GM19455 (cell line): ENCODE data around the gene CTSH.

Experiments
- ATAC-seq: cut with Tn5 transposase; IDR thresholded peaks from one replicate; pipeline ENCODE4 v1.9.1; 2021; ENCODE audit not compliant: unreplicated experiment

The CTSH gene, protein sequence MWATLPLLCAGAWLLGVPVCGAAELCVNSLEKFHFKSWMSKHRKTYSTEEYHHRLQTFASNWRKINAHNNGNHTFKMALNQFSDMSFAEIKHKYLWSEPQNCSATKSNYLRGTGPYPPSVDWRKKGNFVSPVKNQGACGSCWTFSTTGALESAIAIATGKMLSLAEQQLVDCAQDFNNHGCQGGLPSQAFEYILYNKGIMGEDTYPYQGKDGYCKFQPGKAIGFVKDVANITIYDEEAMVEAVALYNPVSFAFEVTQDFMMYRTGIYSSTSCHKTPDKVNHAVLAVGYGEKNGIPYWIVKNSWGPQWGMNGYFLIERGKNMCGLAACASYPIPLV

DNA sequence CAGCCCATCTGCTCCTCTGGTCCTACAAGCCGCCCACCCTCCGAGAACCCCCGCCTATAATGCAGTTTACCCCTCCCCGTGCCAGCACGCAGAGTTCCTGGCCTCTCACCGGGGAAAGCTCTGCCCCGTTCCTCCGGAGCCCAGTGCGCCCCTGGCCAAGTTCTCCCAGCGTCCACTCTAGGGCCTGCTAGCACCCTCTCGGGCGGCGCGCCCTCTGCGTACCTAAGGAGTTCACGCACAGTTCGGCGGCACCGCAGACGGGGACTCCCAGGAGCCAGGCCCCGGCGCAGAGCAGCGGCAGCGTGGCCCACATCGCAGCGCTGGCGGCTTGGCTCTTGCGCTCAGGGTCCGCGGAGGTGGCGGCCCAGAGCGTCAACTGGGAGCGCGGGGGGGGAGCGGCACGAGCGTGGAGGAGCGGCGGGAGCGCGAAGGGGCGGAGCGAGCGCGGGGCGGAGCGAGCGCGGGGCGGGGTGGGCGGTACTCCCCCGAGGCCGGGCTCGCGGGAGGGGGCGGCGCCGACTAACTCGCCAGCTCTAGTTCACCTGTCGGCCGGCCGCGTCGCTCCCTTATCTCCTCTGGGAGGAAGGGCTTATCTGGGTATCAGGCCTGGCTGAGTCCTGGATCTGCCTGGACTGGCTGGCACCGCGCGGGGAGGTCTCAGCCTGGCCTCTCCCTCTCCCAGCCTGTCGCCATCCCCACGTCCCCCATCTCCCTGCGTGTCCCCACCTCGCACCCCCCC is at the start of gene CTSH:
Gene CTSH (minus strand): TSS at position 378 of the 739 bp plus-strand sequence. CDS start 65 bp downstream, at position 313.
- ATAC-seq, result peak; percentile 61

DNA sequence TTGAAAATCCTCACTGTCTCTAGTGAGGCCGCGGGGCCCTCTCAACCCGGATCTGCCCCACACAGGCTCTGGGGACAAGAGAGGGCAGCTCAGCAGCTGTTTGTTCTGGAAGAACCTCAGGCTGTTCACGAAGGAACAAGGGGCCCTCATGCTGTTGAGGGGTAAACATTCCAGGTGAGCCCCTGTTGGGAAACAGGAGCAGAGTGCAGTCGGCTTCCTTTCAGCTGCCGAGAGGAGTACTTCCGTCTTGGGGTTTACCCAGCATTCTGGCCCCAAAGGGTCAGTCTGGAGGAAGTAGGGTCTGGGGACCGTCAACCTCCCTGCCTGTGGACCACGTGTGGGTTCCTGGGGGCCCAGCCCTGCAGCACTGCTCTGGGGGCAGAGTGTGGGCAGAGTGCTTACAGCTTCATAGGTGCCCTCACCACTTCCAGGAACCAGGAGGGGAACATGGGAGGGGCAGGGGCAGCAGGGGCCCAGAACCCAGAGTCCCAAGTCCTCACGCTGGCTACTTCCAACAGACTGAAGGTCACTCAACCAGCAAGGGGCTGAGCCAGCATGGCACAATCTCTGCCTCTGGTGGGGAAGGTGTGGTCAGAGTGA is 49.2 kb upstream of the CTSH start:
- no peak for ATAC-seq

DNA sequence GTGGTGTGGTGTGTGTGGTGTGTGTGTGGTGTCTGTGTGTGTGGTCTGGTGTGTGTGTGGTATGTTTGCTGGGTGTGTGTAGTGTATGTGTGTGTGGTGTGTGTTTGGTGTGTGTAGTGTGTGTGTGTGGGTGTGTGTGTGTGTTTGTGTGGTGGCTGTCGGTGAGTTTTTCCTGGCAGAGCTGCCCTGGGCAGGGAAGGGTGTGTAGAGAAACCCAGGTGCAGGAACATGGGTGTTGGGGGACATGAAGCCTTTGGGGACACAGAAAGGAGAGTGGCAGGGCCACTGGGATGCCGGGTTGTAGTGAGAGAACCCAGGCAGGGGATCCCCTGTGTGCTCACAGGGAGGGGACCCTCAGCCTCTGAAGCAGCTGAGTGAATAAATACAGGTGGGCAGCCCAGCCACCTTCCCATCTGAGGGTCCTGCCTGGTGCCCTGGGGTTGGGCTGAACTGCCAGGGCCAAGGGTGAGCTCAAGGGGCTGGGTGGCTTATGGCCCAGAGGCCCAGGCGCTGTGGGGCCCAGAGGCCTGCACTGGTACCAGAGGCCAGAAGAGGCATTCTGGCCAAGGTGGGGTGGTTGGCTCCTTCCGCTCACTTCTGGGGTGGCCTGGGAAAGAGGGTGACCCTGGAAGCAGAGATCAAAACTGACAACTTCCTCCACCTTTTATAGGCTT is 48.5 kb upstream of the CTSH start:
- ATAC-seq, result no peak

DNA sequence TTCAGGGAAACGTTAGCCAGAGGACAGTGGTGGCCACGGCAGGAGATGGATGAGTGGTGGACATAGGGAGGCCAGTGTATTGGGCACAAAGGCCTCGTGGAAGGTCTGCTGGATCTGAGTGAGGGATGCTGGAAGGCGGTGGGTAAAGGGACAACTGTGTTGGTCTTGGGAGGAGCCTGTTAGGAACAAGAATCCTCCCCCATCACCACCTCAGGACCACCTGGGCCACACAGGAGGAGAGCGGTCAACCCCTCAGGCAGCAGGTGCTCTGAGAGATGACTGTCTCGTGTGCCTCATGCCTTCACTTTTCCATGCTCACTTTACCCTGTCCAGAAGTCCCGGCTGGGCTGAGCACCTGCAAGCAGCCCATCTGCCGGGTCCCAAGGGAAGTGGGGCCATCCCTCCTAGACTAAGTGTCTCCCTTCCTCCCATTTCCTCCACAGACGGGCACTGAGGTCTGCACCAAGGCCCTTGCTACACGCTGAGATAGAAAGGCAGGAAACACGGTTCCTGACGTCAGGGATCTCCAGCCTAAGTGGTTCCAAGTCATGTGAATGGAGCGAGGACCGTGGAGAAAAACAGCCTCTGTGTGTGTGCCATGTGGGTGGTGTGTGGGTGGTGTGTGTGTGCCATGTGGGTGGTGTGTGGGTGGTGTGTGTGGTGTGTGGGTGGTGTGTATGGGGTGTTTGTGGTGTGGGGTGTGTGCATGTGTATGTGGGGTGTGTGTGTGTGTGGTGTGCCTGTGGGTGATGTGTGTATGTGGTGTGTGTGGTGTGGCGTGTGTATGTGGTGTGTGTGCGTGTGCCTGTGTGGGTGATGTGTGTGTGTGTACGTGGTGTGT is 47.8 kb upstream of the CTSH start:
- ATAC-seq, result no peak

DNA sequence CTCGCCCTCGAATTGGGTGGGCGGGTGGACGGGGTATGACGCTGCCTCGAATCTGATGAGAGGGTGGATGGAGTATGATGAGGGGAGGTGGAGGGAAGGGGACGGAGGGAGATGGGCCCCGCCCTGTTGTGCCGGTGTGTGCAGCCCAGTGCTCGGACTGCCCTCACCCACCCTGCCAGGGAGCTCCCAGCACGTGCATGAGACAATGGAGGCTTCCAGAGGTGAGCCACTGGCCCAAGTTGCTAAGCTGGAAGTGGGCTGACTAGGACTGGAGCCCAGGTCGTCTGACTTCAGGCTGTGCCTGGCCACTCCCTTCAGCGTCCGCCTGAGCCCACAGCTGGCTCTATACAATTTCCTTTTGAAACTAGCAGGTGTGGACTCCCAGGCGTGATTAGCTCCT is 47.0 kb upstream of the CTSH start:
- no peak for ATAC-seq

DNA sequence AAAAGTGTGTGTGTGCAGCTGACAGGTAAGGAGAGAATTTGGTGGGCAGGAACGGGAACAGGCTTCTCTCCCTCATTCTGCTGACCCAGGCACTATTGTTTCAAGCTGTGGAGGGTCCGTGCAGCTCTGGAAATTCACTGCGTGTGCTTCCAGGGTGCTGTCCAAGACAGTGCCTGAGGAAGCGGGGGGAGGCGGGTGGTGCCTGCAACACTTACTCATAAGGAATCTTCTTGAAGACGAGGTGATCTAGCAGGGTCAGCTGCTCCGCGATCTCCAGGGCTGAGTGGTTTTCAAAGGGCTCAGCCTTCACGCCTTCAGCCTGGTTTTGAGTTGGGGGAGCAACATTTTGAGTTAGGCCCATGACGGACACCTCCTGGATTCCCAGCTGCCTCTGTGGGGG is 46.6 kb upstream of the CTSH start:
- ATAC-seq, result no peak

DNA sequence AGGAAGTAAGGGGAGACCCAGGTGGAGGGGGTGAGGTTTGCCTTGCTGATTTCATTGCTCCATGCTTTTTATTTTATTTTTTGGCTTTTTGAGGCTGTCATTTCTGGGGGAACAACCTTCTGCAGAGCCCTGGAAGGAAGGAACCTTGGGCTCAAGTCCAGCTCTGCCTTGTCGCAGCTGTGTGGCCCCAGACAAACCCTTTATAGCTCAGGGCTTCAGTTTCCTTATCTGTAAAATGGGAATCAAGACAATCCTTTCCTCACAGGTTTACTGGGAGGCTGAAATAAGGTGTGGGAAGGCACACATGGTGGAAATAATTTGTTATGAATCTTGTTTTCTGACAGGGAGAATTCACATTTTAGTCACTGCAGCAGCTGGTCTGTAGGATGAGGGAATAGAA is 45.4 kb upstream of the CTSH start:
- ATAC-seq, result no peak

DNA sequence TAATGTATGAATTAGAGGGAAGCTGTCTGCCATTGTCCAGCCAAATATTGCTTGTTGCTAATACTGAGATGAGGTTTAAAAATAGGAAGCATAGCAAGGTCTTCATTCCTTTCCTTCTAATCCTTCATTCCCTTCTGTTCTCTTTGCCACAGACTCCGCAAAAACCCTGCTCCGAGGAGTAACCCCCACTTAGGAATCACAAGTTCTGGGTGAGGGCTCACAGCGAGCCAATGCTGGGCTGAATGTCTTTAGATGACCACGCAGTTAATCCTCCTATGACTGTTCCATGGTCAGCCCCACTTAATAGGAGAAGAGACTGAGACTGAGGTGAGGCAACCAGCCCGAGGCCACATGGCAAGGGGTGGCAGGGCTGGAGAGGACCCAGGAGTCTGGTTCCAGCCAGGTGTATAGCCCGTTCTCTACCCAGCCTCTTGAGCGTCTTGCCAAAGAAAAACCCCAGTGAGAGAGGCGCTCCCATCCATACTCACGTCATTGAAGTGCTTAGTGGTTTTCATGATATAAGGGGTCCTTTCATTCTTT is 44.9 kb upstream of the CTSH start:
- ATAC-seq, result no peak

DNA sequence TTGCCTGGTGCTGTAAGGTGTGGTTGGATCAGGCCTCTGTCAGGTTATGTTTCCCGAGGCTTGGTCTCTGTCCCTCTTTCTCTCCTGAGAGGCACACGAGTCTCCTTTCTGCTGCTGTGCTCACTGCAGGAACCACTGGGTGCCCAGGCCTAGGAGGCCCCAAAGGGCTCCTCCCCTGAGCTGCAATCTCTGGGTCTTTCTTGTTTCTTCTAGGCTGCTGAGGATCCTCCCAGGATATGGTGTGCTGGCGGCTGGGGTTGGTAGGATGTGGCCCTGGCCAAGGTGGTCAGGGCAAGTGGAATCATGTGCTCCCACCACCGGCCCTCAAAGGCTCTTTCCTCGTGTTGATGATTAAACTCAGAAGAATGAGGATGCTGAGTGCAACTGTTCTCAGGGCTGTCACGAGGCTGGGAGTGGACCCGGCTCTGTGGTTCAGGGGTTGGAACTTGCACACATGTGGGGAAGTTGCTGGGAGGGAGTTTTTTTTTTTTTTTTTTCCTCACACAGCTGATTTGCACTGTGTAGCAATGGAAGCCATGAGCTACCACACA is 43.6 kb upstream of the CTSH start:
- ATAC-seq, result no peak

DNA sequence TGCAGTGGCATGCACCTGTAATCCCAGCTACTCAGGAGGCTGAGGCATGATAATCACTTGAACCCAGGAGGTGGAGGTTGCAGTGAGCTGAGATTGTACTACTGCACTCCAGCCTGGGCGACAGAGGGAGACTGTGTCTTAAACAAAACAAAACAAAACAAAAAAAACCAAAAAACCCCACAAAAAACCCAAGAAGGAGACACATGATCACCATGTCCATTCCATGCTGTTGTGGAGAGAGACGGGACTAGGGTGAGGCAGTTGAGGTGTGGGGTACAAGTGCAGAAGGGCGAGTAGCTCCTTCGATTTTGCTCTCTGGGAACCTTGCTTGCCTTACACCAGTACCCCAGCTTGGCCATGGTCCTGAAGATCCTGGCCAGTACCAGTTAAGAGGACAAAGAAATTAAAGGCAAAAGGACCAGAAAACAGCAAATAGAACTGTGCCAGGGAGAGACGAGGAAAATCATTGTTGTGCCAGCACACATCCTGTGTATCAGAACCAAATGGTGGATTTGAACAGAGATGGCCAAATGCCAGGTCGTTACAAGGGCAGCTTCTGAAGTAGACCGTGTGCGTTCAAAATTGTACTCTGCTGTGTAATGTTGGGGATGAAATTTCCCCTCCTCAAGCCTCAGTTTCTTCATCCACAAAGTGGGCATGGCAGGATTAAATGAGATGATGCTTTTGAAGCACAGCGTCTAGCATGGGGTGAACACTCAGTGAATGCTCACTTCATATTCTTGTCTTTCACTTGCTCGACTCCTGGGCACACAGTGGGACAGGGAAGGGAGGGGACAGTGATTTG is 42.9 kb upstream of the CTSH start:
- ATAC-seq, result no peak

DNA sequence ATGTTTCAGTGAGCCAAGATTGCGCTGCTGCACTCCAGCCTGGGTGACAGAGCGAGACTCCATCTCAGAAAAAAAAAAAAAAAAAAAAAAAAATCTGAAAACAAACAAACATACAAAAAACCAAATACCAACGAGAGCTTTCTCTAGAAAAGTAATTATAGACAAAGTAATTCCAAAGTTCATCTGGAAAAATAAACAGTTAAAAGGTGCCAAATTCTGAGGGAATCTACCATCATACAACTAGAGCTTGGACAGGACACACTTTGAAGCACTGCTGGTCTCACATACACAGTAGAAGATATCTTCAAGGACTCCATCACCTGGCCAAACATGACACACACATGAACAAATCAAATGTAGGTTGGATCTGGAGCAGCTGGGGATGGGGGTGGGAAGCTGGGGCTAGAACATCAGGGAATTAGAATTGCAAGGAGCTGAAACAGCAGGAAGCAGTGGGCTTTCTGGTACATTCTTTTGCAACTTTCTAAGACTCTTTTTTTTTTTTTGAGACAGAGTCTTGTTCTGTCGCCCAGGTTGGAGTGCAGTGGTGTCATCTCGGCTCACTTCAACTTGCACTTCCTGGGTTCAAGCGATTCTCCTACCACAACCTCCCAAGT is 41.1 kb upstream of the CTSH start:
- ATAC-seq, result no peak

DNA sequence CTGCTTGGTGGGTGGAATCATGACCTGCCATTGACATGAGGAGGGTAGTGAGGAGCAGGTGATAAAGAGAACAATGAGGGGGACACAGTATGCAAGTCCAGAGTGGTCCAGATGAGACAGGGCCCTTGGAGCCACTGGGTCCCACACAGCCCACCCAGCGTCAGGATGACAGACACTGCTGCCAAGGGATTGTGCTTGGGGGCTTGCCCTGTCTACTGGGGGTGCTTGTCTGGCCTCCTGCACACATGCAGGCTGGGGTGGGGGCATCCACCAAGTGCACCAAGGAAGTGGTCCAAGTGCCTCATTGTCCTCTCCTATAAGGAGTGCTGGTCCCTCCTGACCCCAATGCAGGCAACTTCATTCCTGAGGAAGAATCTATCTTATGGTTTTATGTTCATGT is 39.2 kb upstream of the CTSH start:
- no peak for ATAC-seq

DNA sequence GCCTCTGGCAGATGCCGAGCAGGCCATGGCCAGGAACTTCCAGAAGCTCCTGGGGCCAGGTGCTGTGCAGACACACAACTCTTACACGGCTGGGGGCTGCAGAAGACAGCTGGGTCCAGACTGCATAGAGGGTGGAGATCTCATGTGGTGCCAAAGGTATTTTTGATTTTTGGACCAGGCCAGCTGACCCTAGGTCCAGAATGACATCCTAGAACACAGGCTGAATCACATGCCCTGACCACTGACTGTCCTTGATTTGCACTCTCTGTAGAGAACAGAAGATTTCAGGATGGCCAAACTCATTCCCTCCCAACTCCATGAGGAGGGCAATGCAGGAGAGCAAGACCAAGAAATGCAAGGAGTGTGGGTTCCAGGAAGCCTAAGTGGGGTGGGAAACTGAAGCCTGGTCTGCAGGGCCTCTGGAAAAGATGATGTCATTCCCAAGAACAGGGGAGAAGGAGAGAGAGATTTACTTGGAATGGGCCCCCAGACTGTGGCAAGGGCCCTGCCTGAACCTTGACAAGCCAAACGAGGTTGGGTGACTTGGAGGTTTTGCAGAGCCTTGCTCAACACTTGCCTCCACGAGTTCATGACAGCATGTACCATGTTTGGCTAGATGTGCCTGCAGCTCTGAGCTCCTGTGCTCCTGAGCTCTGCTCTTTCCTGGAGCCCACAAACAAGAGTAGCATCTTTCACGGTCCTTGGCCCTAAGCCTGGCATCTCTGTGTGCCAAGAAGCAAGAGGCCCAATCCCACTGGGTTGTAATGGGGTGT is 38.5 kb upstream of the CTSH start:
- no peak for ATAC-seq

DNA sequence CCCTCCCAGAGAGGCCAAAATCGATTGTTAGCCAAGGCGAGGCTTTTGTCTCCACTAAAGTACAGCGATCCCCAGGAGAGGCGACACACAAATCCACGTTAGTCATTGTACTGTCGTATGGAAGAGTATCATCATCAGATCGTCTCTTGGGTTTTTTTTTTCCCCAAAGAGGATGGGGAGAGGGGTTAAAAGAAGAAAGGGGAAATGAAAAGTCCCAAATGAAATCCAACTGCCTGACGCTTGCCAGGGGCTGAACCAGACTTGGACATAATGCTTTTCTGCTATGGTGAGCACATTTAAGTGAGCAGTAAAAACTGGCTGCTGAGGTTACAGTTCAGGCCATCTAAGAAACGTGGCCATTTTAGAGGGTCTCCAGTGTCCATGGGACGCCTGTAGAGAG is 37.9 kb upstream of the CTSH start:
- no peak for ATAC-seq

DNA sequence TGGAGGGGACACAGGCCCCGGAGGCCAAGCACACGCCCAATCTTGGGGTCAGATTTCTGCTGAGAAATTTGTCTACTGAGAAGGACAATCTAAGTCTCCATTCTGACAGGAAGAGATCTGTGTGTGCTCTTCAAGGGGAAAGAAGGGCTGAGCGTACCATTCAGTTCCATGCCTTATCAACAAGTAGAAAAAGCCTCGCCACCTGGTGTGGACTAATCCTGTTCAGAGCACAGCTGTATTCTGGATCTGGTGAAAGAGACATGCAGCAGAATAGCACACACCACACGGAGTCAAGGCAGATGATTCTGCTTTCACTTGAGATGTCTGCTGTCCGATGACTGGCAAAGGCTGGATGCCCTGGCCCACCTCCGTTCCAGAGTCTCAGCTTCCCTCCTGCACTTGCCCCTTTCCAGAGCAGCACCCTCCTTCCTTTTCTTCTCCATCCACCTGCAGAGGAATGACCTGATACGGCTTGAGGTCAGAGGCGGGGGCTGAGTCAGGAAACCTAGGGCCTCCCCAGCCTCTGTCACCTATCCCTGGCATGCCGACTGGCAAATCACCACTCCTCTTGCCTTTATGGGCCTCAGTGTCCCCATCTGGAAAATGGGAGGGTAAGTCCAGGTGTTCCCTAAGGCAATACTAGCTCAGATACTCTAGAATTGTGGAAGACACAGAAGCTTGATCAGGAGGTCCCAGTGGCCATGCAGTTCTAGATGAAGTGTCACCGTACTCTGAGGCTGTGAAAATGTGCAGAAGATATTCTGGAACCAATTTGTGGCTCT is 36.9 kb upstream of the CTSH start:
- no peak for ATAC-seq

DNA sequence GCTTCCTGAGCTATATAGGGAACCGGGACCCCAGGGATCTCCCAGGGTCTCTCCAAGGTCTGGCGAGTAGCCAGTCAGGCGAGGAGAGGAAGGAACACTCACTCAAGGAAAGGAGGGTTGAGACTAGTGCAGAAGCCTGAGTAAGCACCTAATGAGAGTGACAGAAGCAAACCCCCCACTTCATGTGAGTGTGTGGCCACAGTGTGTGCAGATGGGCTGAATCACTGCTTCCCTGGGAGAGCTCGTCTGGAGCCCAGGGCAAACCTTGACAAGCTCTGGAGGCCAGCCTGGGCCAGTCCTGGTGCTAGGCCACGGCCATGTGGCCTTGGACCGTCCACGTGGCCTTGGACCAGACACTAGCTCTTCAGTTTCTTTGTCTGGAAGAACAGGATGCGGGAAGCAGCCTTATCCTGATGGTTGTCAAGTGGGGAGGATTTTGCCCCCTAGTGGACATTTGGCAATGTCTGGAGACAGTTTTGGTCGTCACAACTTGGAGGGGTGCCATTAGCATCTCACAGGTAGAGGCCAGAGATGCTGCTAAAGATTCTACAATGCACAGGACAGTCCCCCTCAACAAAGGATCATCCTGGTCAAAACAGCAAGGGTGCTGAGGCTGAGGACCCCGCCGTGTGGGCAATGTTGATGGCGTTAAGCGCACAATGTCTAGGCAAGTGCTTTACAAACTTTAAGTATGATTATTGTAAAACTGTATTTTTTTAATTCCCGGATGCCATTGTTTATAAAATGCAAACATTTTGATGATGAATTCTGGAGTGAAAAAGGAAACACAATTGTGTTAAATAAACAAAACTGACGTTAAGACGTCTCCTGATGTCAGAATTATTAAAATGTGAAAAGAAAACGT is 34.8 kb upstream of the CTSH start:
- ATAC-seq, result no peak
